ENCODE results near the gene ESYT3. TPM values are rescaled to one million over a fixed set of nuclear protein-coding genes. Genes with fewer than 3 reads are reported as not detected.

Gene ESYT3
- total and polyA plus RNA-seq, 2 experiments from 2014 or later = 3.5 to 8.2 TPM

GRCh38 chr3:138389144-138389601 is 45.2 kb upstream of the ESYT3 start:
- no peaks in the 10 kb centered on the region for H3K36me3 ChIP-seq (ENCODE audit: insufficient read depth)
- no peak overlapping the region for H3K27ac Mint-ChIP-seq
- no peak for ATAC-seq

GRCh38 chr3:138389841-138390581 is 44.4 kb upstream of the ESYT3 start:
- Histone ChIP-seq H3K4me1 (ENCODE audit: insufficient read depth) (no peaks in the 10 kb centered on the region), H3K79me2 (replicated peaks; ENCODE audit: insufficient read depth) (no peaks in the 10 kb centered on the region), H3K27me3 (ENCODE audit: insufficient read depth) (no peaks in the 10 kb centered on the region), H3F3A (replicated peaks; ENCODE audit: low read depth) (no peaks in the 10 kb centered on the region), H2AFZ (no peak overlapping the region), H3K4me2 (no peak overlapping the region), H4K20me1 (replicated peaks; ENCODE audit: insufficient read depth) (no peaks in the 10 kb centered on the region), H3K36me3 (ENCODE audit: insufficient read depth) (no peaks in the 10 kb centered on the region), H3K4me3 (no peak overlapping the region), H3K27ac (ENCODE audit: low read depth) (no peak overlapping the region), H3K9me2 (ENCODE audit: insufficient read depth) (no peaks in the 10 kb centered on the region)
- H3K36me3 Mint-ChIP-seq (ENCODE audit: low read depth) = no peaks in the 10 kb centered on the region; the same call in 2 of the 3 replicates
- no peaks in the 10 kb centered on the region for H3K27me3 Mint-ChIP-seq (ENCODE audit: insufficient read depth, low read depth, poor library complexity)
- no peak for DNase-seq (ENCODE audit: low spot score)
- ATAC-seq = no peak; the same call in 2 of the 3 replicates
- no peak overlapping the region for H3K27ac Mint-ChIP-seq
- H3K4me1 Mint-ChIP-seq = peaks cover 6% of the 10 kb centered on the region
- H3K4me3 Mint-ChIP-seq = no peak overlapping the region
- peaks cover 3% of the 10 kb centered on the region; the same call in 2 of the 3 replicates for H3K9me3 Mint-ChIP-seq
- TF ChIP-seq CTCF (conservative IDR thresholded peaks at IDR 0.05; ENCODE audit: low read depth in 2 of 2) = no peak
- TF ChIP-seq STAT1 (IDR thresholded peaks at IDR 0.05; ENCODE audit: unreplicated experiment) = no peak
- no peak for TF ChIP-seq ZNF114 (CRISPR knock-in tag; IDR thresholded peaks at IDR 0.05)
- no peak for TF ChIP-seq ETS1 (IDR thresholded peaks at IDR 0.05)
- no peak for TF ChIP-seq EZH2 (IDR thresholded peaks at IDR 0.05; ENCODE audit: low read depth, unreplicated experiment)

More at GRCh38 chr3:138389144-138389601, 45.2 kb upstream of the ESYT3 start:
- no peak overlapping the region for H2AFZ ChIP-seq
- no peaks in the 10 kb centered on the region for H3K27me3 ChIP-seq (ENCODE audit: insufficient read depth)
- H3K4me3 Mint-ChIP-seq = no peak overlapping the region
- H3K4me3 ChIP-seq = no peak overlapping the region
- TF ChIP-seq EZH2phosphoT487 (IDR thresholded peaks at IDR 0.05; ENCODE audit: unreplicated experiment) = no peak
- no peak for TF ChIP-seq POLR2AphosphoS5 (IDR thresholded peaks at IDR 0.05; ENCODE audit: low read depth)
- no peak for TF ChIP-seq ZNF114 (CRISPR knock-in tag; IDR thresholded peaks at IDR 0.05)
- TF ChIP-seq EZH2 (IDR thresholded peaks at IDR 0.05; ENCODE audit: low read depth, unreplicated experiment) = no peak
- no peak for TF ChIP-seq ZNF331 (CRISPR knock-in tag; IDR thresholded peaks at IDR 0.05; ENCODE audit: low read depth)
- no peak for TF ChIP-seq STAT1 (IDR thresholded peaks at IDR 0.05; ENCODE audit: unreplicated experiment)
- no peak for TF ChIP-seq REST (IDR thresholded peaks at IDR 0.05; ENCODE audit: unreplicated experiment)
- no peak overlapping the region for H3K27ac ChIP-seq (ENCODE audit: low read depth)
- H3K9me3 Mint-ChIP-seq = peaks cover 3% of the 10 kb centered on the region; the same call in 2 of the 3 replicates
- H3K4me1 ChIP-seq (ENCODE audit: insufficient read depth) = no peaks in the 10 kb centered on the region
- H3K36me3 Mint-ChIP-seq (ENCODE audit: low read depth) = peaks cover 3% of the 10 kb centered on the region; the same call in 2 of the 3 replicates
- no peak for DNase-seq (ENCODE audit: low spot score)
- no peaks in the 10 kb centered on the region for H3K79me2 ChIP-seq (replicated peaks; ENCODE audit: insufficient read depth)
- H3K4me1 Mint-ChIP-seq = peaks cover 6% of the 10 kb centered on the region
- H4K20me1 ChIP-seq (replicated peaks; ENCODE audit: insufficient read depth) = no peaks in the 10 kb centered on the region
- no peaks in the 10 kb centered on the region for H3F3A ChIP-seq (replicated peaks; ENCODE audit: low read depth)
- no peak overlapping the region for H3K4me2 ChIP-seq
- H3K27me3 Mint-ChIP-seq (ENCODE audit: insufficient read depth, low read depth, poor library complexity) = no peaks in the 10 kb centered on the region
- H3K9me2 ChIP-seq (ENCODE audit: insufficient read depth) = no peaks in the 10 kb centered on the region
